NT2/D1 (cell line): ENCODE results near the gene SPINK1.
"Not testable (repeated sequence)": the region's sequence is repeated elsewhere in the genome, so short reads cannot be mapped to it uniquely, and the experiment has no call there.

ENCODE experiments used
- DNase-seq: peaks from one replicate; pipeline ENCODE4 v3.0.0-alpha.2; 2011; ENCODE audit warnings: low read depth, low spot score
- H3K27me3 ChIP-seq: 2 replicates; pipeline ENCODE4 v1.6.0; 2011; ENCODE audit warnings: mild to moderate bottlenecking; ENCODE audit not compliant: insufficient read length, insufficient read depth
- H3K36me3 ChIP-seq: 2 replicates; pipeline ENCODE4 v1.6.1; 2011; ENCODE audit warnings: mild to moderate bottlenecking, low read length, mixed read lengths; ENCODE audit not compliant: insufficient read depth, insufficient read length
- H3K4me1 ChIP-seq: 2 replicates; pipeline ENCODE4 v1.5.1; 2011; ENCODE audit not compliant: insufficient read depth, insufficient read length
- H3K4me3 ChIP-seq: 2 replicates; pipeline ENCODE4 v1.5.1; 2011; ENCODE audit warnings: low read depth; ENCODE audit not compliant: insufficient read length
- H3K9ac ChIP-seq: 2 replicates; pipeline ENCODE4 v1.6.0; 2011; ENCODE audit warnings: low read depth; ENCODE audit not compliant: insufficient read length
- H3K9me3 ChIP-seq: 2 replicates; pipeline ENCODE4 v1.5.1; 2011; ENCODE audit warnings: mild to moderate bottlenecking, low read length; ENCODE audit not compliant: insufficient read depth
- SUZ12 ChIP-seq: IDR thresholded peaks from 2 replicates; pipeline ENCODE4 v1.6.1; 2011; ENCODE audit not compliant: insufficient read length, insufficient read depth; ENCODE audit errors: extremely low read depth
- YY1 ChIP-seq: IDR thresholded peaks from 2 replicates; pipeline ENCODE4 v1.6.1; 2011; ENCODE audit not compliant: insufficient read length, insufficient read depth
- ZNF274 ChIP-seq: IDR thresholded peaks from 2 replicates; pipeline ENCODE4 v1.6.1; 2011; ENCODE audit warnings: mild to moderate bottlenecking, low read depth, low read length

SPINK1 gene

DNA sequence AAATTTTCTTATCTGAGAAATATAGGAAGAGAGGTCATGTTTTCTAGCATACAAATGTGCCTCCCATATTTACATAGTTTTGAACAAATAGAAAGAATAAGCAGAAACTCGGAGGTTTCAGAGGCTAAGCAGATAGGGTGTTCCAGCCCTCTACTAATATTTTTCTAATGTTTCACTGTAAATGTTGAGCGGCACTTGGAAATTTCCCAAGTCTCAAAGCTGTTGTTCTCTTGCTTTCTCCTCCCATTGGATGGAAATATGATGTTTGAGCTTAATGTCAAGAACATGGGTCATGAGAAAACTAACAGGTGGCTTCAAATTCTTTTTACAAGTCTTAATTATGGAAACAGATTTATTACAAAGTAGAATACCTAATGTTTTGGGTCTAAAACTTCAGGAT, 5.1 kb downstream of the SPINK1 start:
- TF ChIP-seq ZNF274 (no peak), SUZ12 (no peak), YY1 (no peak)
- no peak for DNase-seq
- no peaks in the 10 kb centered on the region for H3K9me3 ChIP-seq
- no peak overlapping the region for H3K9ac ChIP-seq
- H3K27me3 ChIP-seq: no peaks in the 10 kb centered on the region
- no peaks in the 10 kb centered on the region for H3K4me1 ChIP-seq
- H3K4me3 ChIP-seq: no peak overlapping the region
- no peaks in the 10 kb centered on the region for H3K36me3 ChIP-seq

DNA sequence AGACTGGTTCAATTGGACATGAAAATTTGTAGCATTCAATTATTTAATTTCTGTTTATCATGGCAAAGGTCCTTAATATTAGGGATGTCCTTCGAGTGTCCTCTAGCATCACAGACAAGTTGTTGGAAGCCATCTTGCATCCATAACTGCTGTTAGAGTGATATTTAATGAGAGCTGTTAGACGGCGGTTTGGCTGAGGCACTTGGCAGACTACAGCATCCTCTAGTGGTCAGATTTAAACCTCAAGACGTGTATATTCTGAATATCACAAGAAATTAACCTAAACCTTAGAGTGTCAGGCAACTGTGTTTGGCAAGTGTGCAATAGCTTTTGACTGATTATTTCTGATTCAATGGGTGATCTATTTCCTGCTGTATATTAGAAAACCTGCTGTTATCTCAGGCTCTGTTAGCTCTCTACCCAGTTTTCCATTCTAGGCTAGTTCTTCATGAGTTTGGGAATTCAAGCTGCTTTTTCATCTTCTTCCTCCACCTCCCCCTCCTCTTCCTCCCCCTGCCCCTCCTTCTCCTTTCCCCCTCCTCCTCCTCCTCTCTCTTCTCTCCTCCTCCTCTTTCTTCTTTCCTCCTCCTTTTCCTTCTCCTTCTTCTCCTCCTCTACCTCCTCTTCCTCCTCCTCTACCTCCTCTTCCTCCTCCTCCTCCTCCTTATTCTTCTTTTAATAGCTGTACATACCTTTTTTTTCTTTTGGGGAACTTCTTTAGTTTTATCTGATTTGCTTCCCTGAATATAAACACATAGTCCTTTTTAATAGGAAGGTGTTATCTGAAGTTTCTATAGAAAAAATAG, 8.6 kb downstream of the SPINK1 start:
- no peak overlapping the region for H3K4me3 ChIP-seq
- H3K9me3 ChIP-seq: no peaks in the 10 kb centered on the region
- H3K27me3 ChIP-seq: no peaks in the 10 kb centered on the region
- TF ChIP-seq ZNF274 (no peak), YY1 (no peak), SUZ12 (no peak)
- no peaks in the 10 kb centered on the region for H3K4me1 ChIP-seq
- no peak overlapping the region for H3K9ac ChIP-seq
- DNase-seq: peak; percentile 15
- no peaks in the 10 kb centered on the region for H3K36me3 ChIP-seq

DNA sequence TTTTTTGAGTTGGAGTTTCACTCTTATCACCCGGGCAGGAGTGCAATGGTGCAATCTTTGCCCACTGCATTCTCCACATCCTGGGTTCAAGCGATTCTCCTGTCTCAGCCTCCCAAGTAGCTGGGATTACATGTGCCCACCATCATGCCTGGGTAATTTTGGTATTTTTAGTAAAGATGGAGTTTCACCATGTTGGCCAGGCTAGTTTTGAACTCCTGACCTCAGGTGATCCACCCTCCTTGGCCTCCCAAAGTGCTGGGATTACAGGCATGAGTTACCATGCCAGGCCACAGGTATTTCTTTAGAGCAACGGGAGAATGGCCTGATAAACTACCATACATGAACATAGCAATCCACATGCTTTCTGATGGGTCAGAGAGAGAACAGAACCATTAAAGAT, 9.2 kb downstream of the SPINK1 start:
- not testable (repeated sequence) for H3K36me3 ChIP-seq, H3K27me3 ChIP-seq, H3K9ac ChIP-seq, DNase-seq, H3K4me3 ChIP-seq, H3K9me3 ChIP-seq, H3K4me1 ChIP-seq

DNA sequence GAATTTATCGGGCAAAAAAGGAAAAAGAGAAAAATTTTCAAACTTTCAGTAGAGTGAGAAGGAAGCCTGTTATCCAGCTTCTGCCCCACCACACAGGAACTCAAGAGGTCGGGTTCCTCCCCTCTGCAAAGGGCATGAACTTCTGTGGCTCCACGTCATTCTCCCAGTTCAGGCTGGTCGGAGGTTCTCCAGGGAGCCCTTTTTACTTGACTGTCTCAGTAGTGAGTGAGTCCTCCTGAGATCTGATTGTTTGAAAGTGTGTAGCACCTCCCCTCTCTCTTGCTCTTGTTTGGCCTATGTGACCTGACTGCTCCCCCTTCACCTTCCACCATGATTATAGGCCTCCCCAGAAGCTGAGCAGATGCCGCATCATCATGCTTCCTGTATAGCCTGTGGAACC, 9.7 kb downstream of the SPINK1 start:
- no peak for DNase-seq
- no peaks in the 10 kb centered on the region for H3K36me3 ChIP-seq
- no peaks in the 10 kb centered on the region for H3K4me1 ChIP-seq
- TF ChIP-seq SUZ12 (no peak), YY1 (no peak), ZNF274 (no peak)
- no peak overlapping the region for H3K4me3 ChIP-seq
- no peaks in the 10 kb centered on the region for H3K9me3 ChIP-seq
- no peaks in the 10 kb centered on the region for H3K27me3 ChIP-seq
- no peak overlapping the region for H3K9ac ChIP-seq

DNA sequence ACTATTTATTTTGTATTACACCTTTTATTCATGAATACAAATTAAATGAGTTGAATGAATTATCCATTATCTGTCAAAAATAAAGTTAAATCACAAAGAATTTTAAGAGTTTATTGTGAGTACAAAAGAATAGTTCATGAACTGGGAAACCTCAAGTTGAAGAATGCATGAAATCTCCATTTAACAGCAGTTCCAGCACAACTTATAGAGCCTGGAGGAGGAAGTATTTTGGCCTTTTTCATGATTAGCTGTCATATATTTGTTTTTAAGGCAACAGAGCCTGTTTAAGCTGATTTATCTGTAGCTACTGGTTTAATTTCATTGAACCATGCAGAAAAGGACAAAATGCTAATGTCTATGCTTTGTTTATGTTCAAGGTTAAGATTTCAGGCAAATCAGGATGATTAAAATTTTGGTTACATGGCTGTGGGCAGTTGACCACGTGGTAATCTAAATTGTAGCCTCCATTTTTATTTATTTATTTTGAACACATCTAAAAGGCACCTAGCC, 12.2 kb downstream of the SPINK1 start:
- no peak overlapping the region for H3K4me3 ChIP-seq
- H3K36me3 ChIP-seq: no peaks in the 10 kb centered on the region
- no peaks in the 10 kb centered on the region for H3K9me3 ChIP-seq
- TF ChIP-seq SUZ12 (no peak), ZNF274 (no peak), YY1 (no peak)
- H3K27me3 ChIP-seq: no peaks in the 10 kb centered on the region
- H3K4me1 ChIP-seq: no peaks in the 10 kb centered on the region
- no peak overlapping the region for H3K9ac ChIP-seq
- no peak for DNase-seq

DNA sequence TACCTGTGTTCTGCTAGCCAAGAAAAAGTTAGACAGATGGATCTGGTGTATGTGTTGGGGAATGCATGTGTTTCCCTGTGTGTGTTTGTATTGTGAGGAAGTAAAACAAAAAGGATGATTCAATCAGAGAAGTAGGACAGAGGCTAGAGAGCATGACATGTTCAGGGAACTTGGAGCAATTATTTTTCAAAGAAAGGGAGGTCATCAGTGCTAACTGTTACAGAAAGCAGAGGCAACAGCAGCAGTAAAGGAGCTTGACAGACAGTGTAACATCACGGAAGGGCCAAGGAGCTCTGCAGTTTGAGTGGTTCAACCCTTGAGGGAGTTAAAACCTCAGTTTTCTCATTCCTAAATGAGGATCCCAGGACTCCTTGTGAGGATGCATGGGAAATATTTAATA, 13.2 kb downstream of the SPINK1 start:
- no peaks in the 10 kb centered on the region for H3K36me3 ChIP-seq
- no peak for TF ChIP-seq ZNF274
- no peak for TF ChIP-seq YY1
- no peak for TF ChIP-seq SUZ12
- no peak for DNase-seq
- no peaks in the 10 kb centered on the region for H3K27me3 ChIP-seq
- H3K4me1 ChIP-seq: no peaks in the 10 kb centered on the region
- H3K9ac ChIP-seq: no peak overlapping the region
- H3K9me3 ChIP-seq: no peaks in the 10 kb centered on the region
- no peak overlapping the region for H3K4me3 ChIP-seq

DNA sequence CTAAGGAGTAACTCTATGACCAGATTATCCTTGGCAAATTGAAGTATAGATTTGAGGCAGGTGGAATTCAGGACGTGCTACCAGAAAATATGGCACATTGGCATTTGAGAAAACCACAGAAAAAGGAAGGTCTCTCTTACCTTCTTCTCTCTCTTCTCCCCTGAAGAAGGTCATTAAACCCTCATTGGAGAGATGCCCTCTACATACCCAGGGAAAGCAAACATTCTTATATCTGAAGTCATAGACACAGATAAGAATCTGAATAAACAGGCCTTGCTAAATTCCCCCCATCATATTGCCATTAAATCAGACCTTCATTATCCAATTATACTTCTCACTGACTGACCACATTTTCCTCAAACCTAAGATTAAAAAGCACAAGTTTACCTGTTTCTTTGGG, 17.8 kb downstream of the SPINK1 start:
- Histone ChIP-seq H3K36me3 (no peaks in the 10 kb centered on the region), H3K27me3 (no peaks in the 10 kb centered on the region), H3K4me1 (no peaks in the 10 kb centered on the region), H3K9ac (no peak overlapping the region), H3K4me3 (no peak overlapping the region), H3K9me3 (no peaks in the 10 kb centered on the region)
- DNase-seq: no peak
- TF ChIP-seq SUZ12: no peak
- TF ChIP-seq ZNF274: no peak
- no peak for TF ChIP-seq YY1
